H9 (cell line): ENCODE measurements around the gene APC. TPM values are rescaled to one million over a fixed set of nuclear protein-coding genes. Genes with fewer than 3 reads are reported as not detected.

ENCODE experiments used
- DNase-seq: peaks from one replicate; pipeline ENCODE4 v3.0.0-alpha.2; 2017
- H2AFZ ChIP-seq: one replicate; pipeline ENCODE4 v1.6.1; 2013; ENCODE audit warnings: mild to moderate bottlenecking, low read length, control low read depth, moderate library complexity
- H2AK5ac ChIP-seq: 2 replicates; pipeline ENCODE4 v1.6.1; 2013; ENCODE audit warnings: low read length, control low read depth, mixed read lengths; ENCODE audit not compliant: insufficient read length
- H2BK120ac ChIP-seq: one replicate; pipeline ENCODE4 v1.6.1; 2013; ENCODE audit warnings: low read depth, mild to moderate bottlenecking, low read length, control low read depth, inconsistent platforms; ENCODE audit not compliant: poor library complexity, severe bottlenecking
- H2BK12ac ChIP-seq: 2 replicates; pipeline ENCODE4 v1.6.1; 2013; ENCODE audit warnings: low read length, control low read depth, mixed read lengths, low read depth; ENCODE audit not compliant: insufficient read length
- H2BK15ac ChIP-seq: 2 replicates; pipeline ENCODE4 v1.6.1; 2013; ENCODE audit warnings: low read depth, low read length, control low read depth
- H2BK20ac ChIP-seq: one replicate; pipeline ENCODE4 v1.6.1; 2013; ENCODE audit warnings: low read depth, mild to moderate bottlenecking, low read length, control low read depth, inconsistent platforms; ENCODE audit not compliant: poor library complexity, severe bottlenecking
- H2BK5ac ChIP-seq: 2 replicates; pipeline ENCODE4 v1.6.1; 2013; ENCODE audit warnings: low read length, control low read depth, mixed read lengths; ENCODE audit not compliant: insufficient read length
- H3K14ac ChIP-seq: 2 replicates; pipeline ENCODE4 v1.6.1; 2013; ENCODE audit warnings: low read length, control low read depth; ENCODE audit not compliant: insufficient read depth
- H3K18ac ChIP-seq: 2 replicates; pipeline ENCODE4 v1.6.1; 2013; ENCODE audit warnings: low read depth, mild to moderate bottlenecking, mixed read lengths, low read length, control low read depth; ENCODE audit not compliant: insufficient read length
- H3K23ac ChIP-seq: 2 replicates; pipeline ENCODE4 v1.6.1; 2013; ENCODE audit warnings: low read length, control low read depth, mixed read lengths, low read depth; ENCODE audit not compliant: insufficient read length
- H3K23me2 ChIP-seq: 2 replicates; pipeline ENCODE4 v1.6.1; 2013; ENCODE audit warnings: low read depth, mild to moderate bottlenecking, mixed read lengths, low read length, control low read depth; ENCODE audit not compliant: insufficient read length, poor library complexity, severe bottlenecking
- H3K27ac ChIP-seq: 2 replicates; pipeline ENCODE4 v1.5.1; 2013; ENCODE audit warnings: low read length, control low read depth, mixed read lengths, low read depth; ENCODE audit not compliant: insufficient read length
- H3K27me3 ChIP-seq: 2 replicates; pipeline ENCODE4 v1.6.1; 2013; ENCODE audit warnings: low read length, control low read depth, inconsistent platforms; ENCODE audit not compliant: insufficient read depth
- H3K4ac ChIP-seq: 2 replicates; pipeline ENCODE4 v1.6.1; 2013; ENCODE audit warnings: low read depth, mild to moderate bottlenecking, control low read depth, inconsistent platforms, low read length, moderate library complexity
- H3K4me1 ChIP-seq: 2 replicates; pipeline ENCODE4 v1.6.1; 2013; ENCODE audit warnings: low read length, control low read depth, inconsistent platforms; ENCODE audit not compliant: insufficient read depth
- H3K4me2 ChIP-seq: 2 replicates; pipeline ENCODE4 v1.6.1; 2013; ENCODE audit warnings: low read length, control low read depth, mixed read lengths; ENCODE audit not compliant: insufficient read length, insufficient read depth
- H3K56ac ChIP-seq: 2 replicates; pipeline ENCODE4 v1.6.1; 2013; ENCODE audit warnings: low read depth, mild to moderate bottlenecking, mixed read lengths, low read length, control low read depth; ENCODE audit not compliant: insufficient read length
- H3K79me1 ChIP-seq: 2 replicates; pipeline ENCODE4 v1.6.1; 2013; ENCODE audit warnings: low read depth, mild to moderate bottlenecking, moderate library complexity, low read length, control low read depth, inconsistent platforms; ENCODE audit not compliant: insufficient read depth, poor library complexity, severe bottlenecking
- H3K79me2 ChIP-seq: 2 replicates; pipeline ENCODE4 v1.6.1; 2013; ENCODE audit warnings: low read length, control low read depth, inconsistent platforms; ENCODE audit not compliant: insufficient read depth
- H3K9ac ChIP-seq: 2 replicates; pipeline ENCODE4 v1.6.1; 2013; ENCODE audit warnings: low read length, control low read depth, mixed read lengths; ENCODE audit not compliant: insufficient read length; ENCODE audit errors: extremely low read depth
- H3K9me3 ChIP-seq: one replicate; pipeline ENCODE4 v1.6.1; 2013; ENCODE audit warnings: low read depth, low read length, inconsistent platforms; ENCODE audit not compliant: control insufficient read depth
- H3T11ph ChIP-seq: one replicate; pipeline ENCODE4 v1.6.1; 2013; ENCODE audit warnings: mild to moderate bottlenecking, low read length, control low read depth, inconsistent platforms
- H4K20me1 ChIP-seq: one replicate; pipeline ENCODE4 v1.6.1; 2013; ENCODE audit not compliant: control insufficient read depth, insufficient read length, insufficient read depth
- H4K5ac ChIP-seq: 2 replicates; pipeline ENCODE4 v1.6.1; 2013; ENCODE audit warnings: low read depth, mild to moderate bottlenecking, mixed read lengths, low read length, control low read depth; ENCODE audit not compliant: insufficient read length
- H4K8ac ChIP-seq: replicated peaks from 2 replicates; pipeline ENCODE4 v1.6.1; 2013; ENCODE audit warnings: low read length, control low read depth, mixed read lengths, low read depth; ENCODE audit not compliant: insufficient read length
- H4K91ac ChIP-seq: 2 replicates; pipeline ENCODE4 v1.6.1; 2013; ENCODE audit warnings: low read depth, mild to moderate bottlenecking, moderate library complexity, mixed read lengths, low read length, control low read depth; ENCODE audit not compliant: insufficient read length
- H3K27ac Mint-ChIP-seq, 3 experiments: 2 replicates in 2 of 3; 3 replicates in 1 of 3; pipeline ENCODE4 v1.8.0; 2020 to 2021; ENCODE audit warnings: mixed read lengths in 3 of 3, mild to moderate bottlenecking in 1 of 3, moderate library complexity in 1 of 3
- H3K27me3 Mint-ChIP-seq: 2 replicates; pipeline ENCODE4 v1.8.0; 2021; ENCODE audit warnings: low read depth, mild to moderate bottlenecking, moderate library complexity, mixed read lengths
- H3K36me3 Mint-ChIP-seq, 3 experiments: 2 replicates in 2 of 3; 3 replicates in 1 of 3; pipeline ENCODE4 v1.8.0; 2020 to 2021; ENCODE audit warnings: low read depth in 3 of 3, mixed read lengths in 3 of 3; ENCODE audit not compliant: insufficient read depth in 1 of 3
- H3K4me1 Mint-ChIP-seq, 2 experiments: 2 replicates each; pipeline ENCODE4 v1.8.0; 2020; ENCODE audit warnings: mixed read lengths in 2 of 2
- H3K4me3 Mint-ChIP-seq, 2 experiments: 2 replicates in 1 of 2; 3 replicates in 1 of 2; pipeline ENCODE4 v1.8.0; 2020 to 2021; ENCODE audit warnings: mild to moderate bottlenecking in 2 of 2, mixed read lengths in 2 of 2, moderate library complexity in 1 of 2
- H3K9me3 Mint-ChIP-seq, 2 experiments: 2 replicates in 1 of 2; 3 replicates in 1 of 2; pipeline ENCODE4 v1.8.0; 2020; ENCODE audit warnings: mild to moderate bottlenecking in 2 of 2, mixed read lengths in 2 of 2, moderate library complexity in 1 of 2
- CTCF ChIP-seq: fragments of 200-600 bp; sonication (generic); conservative IDR thresholded peaks from 3 replicates; pipeline ENCODE4 v1.8.0; 2021; ENCODE audit warnings: antibody characterized with exemption, mild to moderate bottlenecking
- WGBS: extraction: QIAGEN DNeasy Blood & Tissue Kit; methylation state at CpG from one replicate; pipeline ENCODE4 v1.1.7; 2013; ENCODE audit warnings: missing lambda C conversion rate, low lambda C conversion rate, mixed read lengths; ENCODE audit not compliant: insufficient read length; ENCODE audit errors: extremely low coverage; 5-methylcytosine and 5-hydroxymethylcytosine counted together
- total RNA-seq: library from RNA; stranded (reverse); gene quantifications from 2 replicates; pipeline ENCODE4 v1.2.1, GENCODE V29; 2021

APC gene
- total RNA-seq, 1 experiment from 2014 or later: 29.3 TPM

- no peak overlapping the region for H3K27ac ChIP-seq
- WGBS: no CpG with 5 or more reads among the region's 2 CpGs
Observed at GRCh38 chr5:112697322-112697721, 40.4 kb upstream of the APC start.

More at GRCh38 chr5:112697322-112697721, 40.4 kb upstream of the APC start:
- Mint-ChIP-seq H3K27me3 (no peaks in the 10 kb centered on the region), H3K36me3 (no peaks in the 10 kb centered on the region), H3K27ac (no peak overlapping the region), H3K4me1 (0 out of 4 replicates have a peak, but pooled peaks cover 0 to 2% of the 10 kb centered on the region in 2 experiments), H3K4me3 (no peak overlapping the region), H3K9me3 (no peaks in the 10 kb centered on the region; a peak in 1 of 5 replicates)
- H4K91ac ChIP-seq: no peak overlapping the region
- H3K79me1 ChIP-seq: no peaks in the 10 kb centered on the region
- H2BK5ac ChIP-seq: no peak overlapping the region
- no peak overlapping the region for H3T11ph ChIP-seq
- no peak overlapping the region for H2BK12ac ChIP-seq
- H3K14ac ChIP-seq: no peak overlapping the region
- no peak overlapping the region for H2BK120ac ChIP-seq
- no peaks in the 10 kb centered on the region for H3K27me3 ChIP-seq
- H2AFZ ChIP-seq: no peak overlapping the region
- H4K5ac ChIP-seq: no peak overlapping the region
- no peak overlapping the region for H3K23ac ChIP-seq
- H3K56ac ChIP-seq: no peak overlapping the region
- no peak overlapping the region for H2AK5ac ChIP-seq
- TF ChIP-seq CTCF: no peak
- DNase-seq: no peak
- no peak overlapping the region for H2BK15ac ChIP-seq
- H3K79me2 ChIP-seq: no peaks in the 10 kb centered on the region
- no peak overlapping the region for H2BK20ac ChIP-seq
- H3K4me2 ChIP-seq: no peak overlapping the region
- no peak overlapping the region for H3K18ac ChIP-seq
- H4K20me1 ChIP-seq: no peaks in the 10 kb centered on the region
- no peak overlapping the region for H3K4ac ChIP-seq
- H3K9ac ChIP-seq: no peak overlapping the region
- no peaks in the 10 kb centered on the region for H3K9me3 ChIP-seq
- no peaks in the 10 kb centered on the region for H3K23me2 ChIP-seq
- H3K4me1 ChIP-seq: no peaks in the 10 kb centered on the region
- no peak overlapping the region for H4K8ac ChIP-seq
